ENCODE data around the gene PDIA6.
A peak's percentile ranks its signal among the peaks of the same experiment; 100 is the strongest.

Gene PDIA6

DNA sequence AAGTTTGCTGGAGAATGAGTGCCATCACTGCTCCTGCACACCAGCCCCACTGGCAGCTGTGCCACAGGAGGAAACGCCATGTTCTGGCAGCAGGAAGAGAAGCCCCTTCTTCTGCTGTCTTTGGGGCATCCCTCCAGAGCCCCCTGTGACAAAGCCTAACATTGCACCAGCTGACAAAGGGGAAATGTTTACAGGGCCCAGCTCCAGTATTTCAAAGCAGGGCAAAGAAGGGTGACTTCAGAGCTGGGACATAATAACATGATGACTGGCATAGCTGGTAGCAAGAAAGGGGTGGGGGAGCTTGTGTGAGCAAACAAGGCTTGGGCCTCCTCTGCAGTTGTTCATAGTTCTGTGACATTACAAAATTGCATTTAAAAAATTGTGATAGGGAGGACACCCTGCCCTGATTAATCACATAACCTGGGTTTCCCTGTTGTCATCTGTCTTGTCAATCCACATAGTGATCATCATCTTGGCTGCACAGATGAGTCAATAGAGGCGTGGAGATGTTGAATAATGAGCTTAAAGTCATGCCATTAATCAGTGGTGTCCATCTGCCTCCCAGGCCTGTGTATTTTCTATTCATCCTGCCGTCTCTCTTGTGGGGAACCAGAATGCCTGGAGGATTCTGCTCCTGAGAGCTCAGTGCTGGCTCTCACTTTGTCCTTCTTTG lies 29.1 kb upstream of the PDIA6 start:
- Histone ChIP-seq H2BK5ac (ENCODE audit: low read depth, low read length, poor library complexity, severe bottlenecking) (no peak overlapping the region), H3K4ac (ENCODE audit: low read depth in 1 of 2, low read length in 2 of 2) (no peak overlapping the region), H3K27me3 (ENCODE audit: control insufficient read depth in 1 of 2, insufficient read depth in 1 of 2, low read length in 2 of 2) (peaks cover 27 to 78% of the 10 kb centered on the region in 2 experiments), H2BK12ac (ENCODE audit: low read length in 2 of 2) (no peak overlapping the region), H2AK5ac (ENCODE audit: low read length, severe bottlenecking) (no peak overlapping the region), H3K4me2 (ENCODE audit: low read length, poor library complexity, severe bottlenecking) (no peak overlapping the region), H3K27ac (ENCODE audit: low read length, poor library complexity, severe bottlenecking) (no peak overlapping the region), H2BK15ac (ENCODE audit: low read depth, poor library complexity, severe bottlenecking) (no peak overlapping the region), H3K23ac (ENCODE audit: low read length in 2 of 2) (no peak overlapping the region), H4K91ac (ENCODE audit: low read length) (no peak overlapping the region), H2AFZ (ENCODE audit: low read depth, low read length) (no peak overlapping the region), H3K18ac (ENCODE audit: low read depth in 1 of 2, low read length in 2 of 2) (no peak overlapping the region), H2BK120ac (ENCODE audit: low read depth, low read length) (no peak overlapping the region), H3K9me3 (ENCODE audit: control insufficient read depth, low read length) (peaks cover 30% of the 10 kb centered on the region), H3K14ac (ENCODE audit: low read length in 2 of 2) (no peak overlapping the region), H3K4me1 (ENCODE audit: control insufficient read depth, insufficient read depth, low read depth, low read length) (peaks cover 2% of the 10 kb centered on the region), H3K9ac (ENCODE audit: low read length) (no peak overlapping the region), H4K8ac (ENCODE audit: low read length) (no peak overlapping the region), H3K36me3 (ENCODE audit: control insufficient read depth in 1 of 2, insufficient read depth in 2 of 2, low read depth in 1 of 2, low read length in 2 of 2) (no peaks in the 10 kb centered on the region), H3K4me3 (ENCODE audit: insufficient read depth in 1 of 2, low read depth in 1 of 2, low read length in 2 of 2) (no peak overlapping the region), H3K79me1 (replicated peaks; ENCODE audit: low read length, poor library complexity, severe bottlenecking) (no peaks in the 10 kb centered on the region)
- WGBS: 57% methylated on average over 3 of the region's 3 CpGs
- no peak for DNase-seq

DNA sequence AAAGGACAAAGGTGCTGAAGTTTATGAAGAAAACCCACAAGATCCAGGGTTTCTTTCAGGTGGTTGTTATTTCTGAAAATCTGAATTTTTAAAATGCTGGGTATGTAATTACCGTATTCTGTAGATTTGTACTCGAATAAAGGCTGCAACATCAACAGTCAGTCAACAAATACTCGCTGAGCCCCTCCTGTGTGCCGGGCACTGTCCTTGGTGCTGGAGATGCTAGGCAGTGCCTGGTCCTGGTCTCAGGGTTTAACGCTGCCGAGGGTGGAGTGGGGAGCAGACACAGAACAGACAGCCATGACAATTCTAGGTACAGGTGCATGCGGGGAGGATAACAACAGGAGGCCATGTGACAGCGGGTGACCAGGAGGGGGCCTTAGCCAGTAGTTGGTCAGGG lies 27.2 kb upstream of the PDIA6 start:
- no peak overlapping the region for H3K14ac ChIP-seq (ENCODE audit: low read length in 2 of 2)
- peaks cover 4% of the 10 kb centered on the region for H3K4me1 ChIP-seq (ENCODE audit: control insufficient read depth, insufficient read depth, low read depth, low read length)
- H3K9me3 ChIP-seq (ENCODE audit: control insufficient read depth, low read length): peaks cover 30% of the 10 kb centered on the region
- H2AK5ac ChIP-seq (ENCODE audit: low read length, severe bottlenecking): no peak overlapping the region
- H3K9ac ChIP-seq (ENCODE audit: low read length): no peak overlapping the region
- no peak overlapping the region for H3K18ac ChIP-seq (ENCODE audit: low read depth in 1 of 2, low read length in 2 of 2)
- no peak overlapping the region for H2BK15ac ChIP-seq (ENCODE audit: low read depth, poor library complexity, severe bottlenecking)
- H3K79me1 ChIP-seq (replicated peaks; ENCODE audit: low read length, poor library complexity, severe bottlenecking): no peaks in the 10 kb centered on the region
- H2BK5ac ChIP-seq (ENCODE audit: low read depth, low read length, poor library complexity, severe bottlenecking): no peak overlapping the region
- no peak overlapping the region for H2BK12ac ChIP-seq (ENCODE audit: low read length in 2 of 2)
- no peaks in the 10 kb centered on the region for H3K36me3 ChIP-seq (ENCODE audit: control insufficient read depth in 1 of 2, insufficient read depth in 2 of 2, low read depth in 1 of 2, low read length in 2 of 2)
- H2AFZ ChIP-seq (ENCODE audit: low read depth, low read length): no peak overlapping the region
- no peak overlapping the region for H4K91ac ChIP-seq (ENCODE audit: low read length)
- peak; percentile 48 for DNase-seq
- H4K8ac ChIP-seq (ENCODE audit: low read length): no peak overlapping the region
- H3K4me2 ChIP-seq (ENCODE audit: low read length, poor library complexity, severe bottlenecking): no peak overlapping the region
- no peak overlapping the region for H3K4ac ChIP-seq (ENCODE audit: low read depth in 1 of 2, low read length in 2 of 2)
- H3K27me3 ChIP-seq (ENCODE audit: control insufficient read depth in 1 of 2, insufficient read depth in 1 of 2, low read length in 2 of 2): peaks cover 27 to 63% of the 10 kb centered on the region in 2 experiments
- 48% methylated on average over 8 of the region's 8 CpGs for WGBS
- no peak overlapping the region for H3K4me3 ChIP-seq (ENCODE audit: insufficient read depth in 1 of 2, low read depth in 1 of 2, low read length in 2 of 2)
- H2BK120ac ChIP-seq (ENCODE audit: low read depth, low read length): no peak overlapping the region
- no peak overlapping the region for H3K23ac ChIP-seq (ENCODE audit: low read length in 2 of 2)
- H3K27ac ChIP-seq (ENCODE audit: low read length, poor library complexity, severe bottlenecking): no peak overlapping the region

DNA sequence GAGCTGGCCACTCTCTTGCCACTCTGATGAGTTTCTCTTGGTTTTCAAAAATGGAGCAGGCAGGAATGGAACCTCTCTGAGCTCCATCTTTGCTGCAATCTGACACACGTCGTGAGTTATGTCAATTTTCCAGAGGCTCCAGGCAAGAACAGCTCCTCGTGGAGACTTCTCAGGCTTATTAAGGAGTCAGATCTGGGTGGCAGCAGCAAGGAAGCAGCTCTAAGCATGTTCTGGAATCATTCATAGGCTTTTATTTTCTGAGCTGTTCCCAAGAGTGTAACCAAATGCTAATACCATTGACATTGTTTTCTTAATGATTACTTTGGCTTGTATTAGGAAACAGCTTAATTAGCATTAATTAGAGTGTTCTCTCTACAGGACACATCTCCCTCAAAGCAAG lies 26.1 kb upstream of the PDIA6 start:
- H3K4me3 ChIP-seq (ENCODE audit: insufficient read depth in 1 of 2, low read depth in 1 of 2, low read length in 2 of 2): no peak overlapping the region
- no peak overlapping the region for H2BK120ac ChIP-seq (ENCODE audit: low read depth, low read length)
- H3K4me2 ChIP-seq (ENCODE audit: low read length, poor library complexity, severe bottlenecking): no peak overlapping the region
- H2BK12ac ChIP-seq (ENCODE audit: low read length in 2 of 2): no peak overlapping the region
- H4K8ac ChIP-seq (ENCODE audit: low read length): no peak overlapping the region
- no peak overlapping the region for H2AFZ ChIP-seq (ENCODE audit: low read depth, low read length)
- WGBS: 63% methylated on average over 3 of the region's 3 CpGs
- no peaks in the 10 kb centered on the region for H3K79me1 ChIP-seq (replicated peaks; ENCODE audit: low read length, poor library complexity, severe bottlenecking)
- no peak overlapping the region for H3K18ac ChIP-seq (ENCODE audit: low read depth in 1 of 2, low read length in 2 of 2)
- H2BK15ac ChIP-seq (ENCODE audit: low read depth, poor library complexity, severe bottlenecking): no peak overlapping the region
- H3K4me1 ChIP-seq (ENCODE audit: control insufficient read depth, insufficient read depth, low read depth, low read length): peaks cover 2% of the 10 kb centered on the region
- H3K14ac ChIP-seq (ENCODE audit: low read length in 2 of 2): no peak overlapping the region
- no peaks in the 10 kb centered on the region for H3K36me3 ChIP-seq (ENCODE audit: control insufficient read depth in 1 of 2, insufficient read depth in 2 of 2, low read depth in 1 of 2, low read length in 2 of 2)
- peaks cover 27 to 62% of the 10 kb centered on the region in 2 experiments for H3K27me3 ChIP-seq (ENCODE audit: control insufficient read depth in 1 of 2, insufficient read depth in 1 of 2, low read length in 2 of 2)
- H3K4ac ChIP-seq (ENCODE audit: low read depth in 1 of 2, low read length in 2 of 2): no peak overlapping the region
- no peak overlapping the region for H2AK5ac ChIP-seq (ENCODE audit: low read length, severe bottlenecking)
- H4K91ac ChIP-seq (ENCODE audit: low read length): no peak overlapping the region
- DNase-seq: no peak
- peaks cover 29% of the 10 kb centered on the region for H3K9me3 ChIP-seq (ENCODE audit: control insufficient read depth, low read length)
- H3K27ac ChIP-seq (ENCODE audit: low read length, poor library complexity, severe bottlenecking): no peak overlapping the region
- H3K9ac ChIP-seq (ENCODE audit: low read length): no peak overlapping the region
- no peak overlapping the region for H3K23ac ChIP-seq (ENCODE audit: low read length in 2 of 2)
- no peak overlapping the region for H2BK5ac ChIP-seq (ENCODE audit: low read depth, low read length, poor library complexity, severe bottlenecking)

DNA sequence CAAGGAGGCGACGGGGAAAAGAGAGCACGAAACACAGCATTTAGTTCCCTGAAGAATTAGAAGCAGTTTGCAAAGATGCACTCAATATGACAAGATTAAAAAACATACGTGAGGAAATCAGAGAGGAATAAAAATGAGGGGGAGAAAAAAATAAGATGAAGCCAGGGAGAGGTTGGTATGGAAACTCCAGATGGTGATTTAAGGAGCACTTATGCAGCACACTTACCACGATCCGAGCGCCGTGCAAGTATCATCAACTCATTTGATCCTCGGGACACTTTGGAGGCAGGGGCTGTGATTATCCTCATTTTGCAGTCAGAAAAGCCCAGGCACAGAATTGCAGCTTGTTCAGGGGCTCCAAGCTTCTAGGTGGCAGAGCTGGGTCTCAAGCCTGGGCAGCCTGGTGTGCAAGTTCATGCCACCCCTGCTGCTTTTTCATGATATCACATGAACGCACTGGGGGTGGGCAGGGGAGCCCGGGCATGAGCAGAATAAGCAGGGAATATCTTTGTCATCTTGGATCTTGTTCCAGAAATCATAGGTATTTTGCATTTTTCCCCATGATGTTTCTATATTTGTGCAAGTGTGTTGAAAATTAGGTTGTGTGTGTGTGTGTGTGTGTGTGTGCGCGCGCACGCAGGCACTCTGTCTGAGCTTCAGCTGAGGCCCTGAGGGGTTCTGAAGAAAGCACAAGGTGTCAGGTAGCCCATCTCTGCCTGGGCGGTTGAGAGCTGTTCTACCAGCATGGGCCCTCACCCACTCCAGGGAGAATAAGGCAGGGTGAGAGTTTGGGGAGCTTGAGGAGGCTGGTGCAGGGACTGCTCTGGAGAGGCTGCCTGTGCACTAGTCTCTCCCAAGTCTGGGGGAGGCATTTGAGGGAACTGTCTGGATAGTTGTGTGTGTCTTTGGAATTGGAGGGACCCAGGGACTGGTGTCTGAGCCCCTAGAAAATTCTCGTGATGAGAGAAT lies 25.0 kb upstream of the PDIA6 start:
- H2BK12ac ChIP-seq (ENCODE audit: low read length in 2 of 2): no peak overlapping the region
- H3K23ac ChIP-seq (ENCODE audit: low read length in 2 of 2): no peak overlapping the region
- H3K79me1 ChIP-seq (replicated peaks; ENCODE audit: low read length, poor library complexity, severe bottlenecking): no peaks in the 10 kb centered on the region
- no peaks in the 10 kb centered on the region for H3K36me3 ChIP-seq (ENCODE audit: control insufficient read depth in 1 of 2, insufficient read depth in 2 of 2, low read depth in 1 of 2, low read length in 2 of 2)
- H2AFZ ChIP-seq (ENCODE audit: low read depth, low read length): no peak overlapping the region
- H3K14ac ChIP-seq (ENCODE audit: low read length in 2 of 2): no peak overlapping the region
- H2AK5ac ChIP-seq (ENCODE audit: low read length, severe bottlenecking): no peak overlapping the region
- peaks cover 26% of the 10 kb centered on the region for H3K9me3 ChIP-seq (ENCODE audit: control insufficient read depth, low read length)
- H2BK15ac ChIP-seq (ENCODE audit: low read depth, poor library complexity, severe bottlenecking): no peak overlapping the region
- no peak overlapping the region for H3K9ac ChIP-seq (ENCODE audit: low read length)
- no peak overlapping the region for H3K4me2 ChIP-seq (ENCODE audit: low read length, poor library complexity, severe bottlenecking)
- H4K8ac ChIP-seq (ENCODE audit: low read length): no peak overlapping the region
- no peak overlapping the region for H2BK5ac ChIP-seq (ENCODE audit: low read depth, low read length, poor library complexity, severe bottlenecking)
- H3K4me3 ChIP-seq (ENCODE audit: insufficient read depth in 1 of 2, low read depth in 1 of 2, low read length in 2 of 2): no peak overlapping the region
- no peak overlapping the region for H3K18ac ChIP-seq (ENCODE audit: low read depth in 1 of 2, low read length in 2 of 2)
- H3K4ac ChIP-seq (ENCODE audit: low read depth in 1 of 2, low read length in 2 of 2): no peak overlapping the region
- no peak for DNase-seq
- H3K27ac ChIP-seq (ENCODE audit: low read length, poor library complexity, severe bottlenecking): no peak overlapping the region
- WGBS: 77% methylated on average over 16 of the region's 17 CpGs
- H3K4me1 ChIP-seq (ENCODE audit: control insufficient read depth, insufficient read depth, low read depth, low read length): peaks cover 3% of the 10 kb centered on the region
- no peak overlapping the region for H2BK120ac ChIP-seq (ENCODE audit: low read depth, low read length)
- peaks cover 27 to 65% of the 10 kb centered on the region in 2 experiments for H3K27me3 ChIP-seq (ENCODE audit: control insufficient read depth in 1 of 2, insufficient read depth in 1 of 2, low read length in 2 of 2)
- no peak overlapping the region for H4K91ac ChIP-seq (ENCODE audit: low read length)
